Umbilical cord (tissue), 2 donors: ENCODE data around the gene MAP3K2. TPM values are rescaled to one million over a fixed set of nuclear protein-coding genes. Genes with fewer than 3 reads are reported as not detected.

Source experiments
- DNase-seq: peaks from one replicate; pipeline ENCODE4 v3.0.0-alpha.2; 2015; ENCODE audit warnings: low spot score
- total RNA-seq: library from RNA; depleted of rRNA; stranded (reverse); fragments of >200 nt; gene quantifications from one replicate; pipeline ENCODE4 v1.2.3, GENCODE V29; 2014; ENCODE audit warnings: low replicate concordance; ENCODE audit not compliant: insufficient read depth

MAP3K2 gene
- total RNA-seq, 1 donor from 2014 or later, result 63.3 TPM

DNA sequence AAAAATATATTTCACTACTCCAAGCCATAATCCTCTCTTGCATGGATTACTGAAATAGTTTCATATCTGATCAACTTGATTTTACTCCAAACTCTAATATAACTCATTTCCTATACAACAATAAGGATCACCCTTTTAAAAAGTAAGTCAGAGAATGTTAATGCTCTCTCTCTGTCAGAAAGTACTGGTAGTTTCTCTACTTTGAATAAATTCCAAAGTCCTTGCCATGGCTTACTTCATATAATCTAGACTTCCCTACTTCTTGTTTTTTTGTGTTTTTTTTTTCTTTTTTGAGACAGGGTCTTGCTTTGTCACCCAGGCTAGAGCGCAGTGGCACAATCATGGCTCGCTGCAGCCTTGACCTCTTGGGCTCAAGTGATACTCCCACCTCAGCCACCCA, 36.2 kb downstream of the MAP3K2 start:
- no peak for DNase-seq

GRCh38 chr2:127348426-127349000, 39.3 kb downstream of the MAP3K2 start:
- no peak for DNase-seq

GRCh38 chr2:127347734-127348392, 39.9 kb downstream of the MAP3K2 start:
- no peak for DNase-seq

GRCh38 chr2:127347015-127347414, 40.8 kb downstream of the MAP3K2 start:
- no peak for DNase-seq

GRCh38 chr2:127343277-127343676, 44.5 kb downstream of the MAP3K2 start:
- DNase-seq, result no peak

DNA sequence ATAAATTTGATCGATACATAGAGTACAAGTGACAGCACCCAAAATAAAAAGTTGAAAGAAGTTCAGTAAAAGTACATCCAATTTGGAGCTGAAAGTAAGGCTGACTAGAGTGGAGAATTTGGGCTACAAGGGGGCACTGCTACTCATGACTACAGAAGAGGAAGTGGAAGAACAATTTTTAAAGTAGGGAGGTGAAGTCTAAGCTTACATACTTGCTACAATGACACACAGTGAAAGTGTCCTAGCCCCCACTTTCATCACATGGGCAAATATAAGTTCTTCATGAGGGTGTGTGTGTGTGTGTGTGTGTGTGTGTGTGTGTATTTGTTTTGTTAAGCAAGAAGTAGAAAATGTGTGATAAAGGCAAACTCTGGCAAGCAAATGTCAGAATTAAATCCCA, 45.7 kb downstream of the MAP3K2 start:
- DNase-seq, result no peak

- no peak for DNase-seq
Measured at GRCh38 chr2:127332335-127332734, 55.4 kb downstream of the MAP3K2 start.

DNA sequence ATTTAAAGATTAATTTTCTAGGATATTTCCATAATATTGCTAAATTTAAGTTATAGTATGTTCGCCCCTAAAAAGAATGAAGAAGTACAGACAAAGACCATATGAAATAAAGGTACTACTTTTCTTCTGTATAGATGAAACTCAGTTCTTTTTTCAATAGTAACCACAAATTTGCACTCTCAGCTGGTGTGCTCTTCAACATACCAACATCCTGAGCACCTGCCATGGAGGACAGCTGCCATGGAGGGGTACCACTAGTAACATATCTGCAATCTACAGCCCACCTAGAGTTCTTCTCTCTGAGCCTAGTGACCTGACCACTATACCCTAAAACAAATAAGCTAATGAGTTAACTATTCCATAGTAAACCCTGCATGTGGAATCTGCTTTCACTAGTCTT, 57.0 kb downstream of the MAP3K2 start:
- DNase-seq, result no peak

- no peak for DNase-seq
Measured at GRCh38 chr2:127326289-127326945, 61.4 kb downstream of the MAP3K2 start.

DNA sequence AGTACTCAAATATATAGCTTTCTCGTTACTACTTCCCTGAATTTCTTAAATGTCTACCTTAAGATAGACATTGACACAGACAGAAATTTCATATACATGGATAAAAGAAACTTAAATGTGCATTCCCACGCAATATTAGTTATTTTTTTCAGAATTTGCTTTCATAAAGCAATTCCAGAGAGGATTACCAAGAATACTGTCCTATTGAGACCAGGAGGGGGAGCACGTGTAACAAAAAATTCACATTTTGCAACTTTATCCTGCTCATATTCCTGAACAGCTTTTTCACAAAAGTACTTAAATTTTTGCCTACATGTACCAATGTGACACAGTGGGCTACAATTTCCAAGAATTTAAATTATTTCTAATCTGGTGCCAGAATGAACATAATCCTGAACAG, 63.1 kb downstream of the MAP3K2 start:
- DNase-seq, result peak; percentile 55

DNA sequence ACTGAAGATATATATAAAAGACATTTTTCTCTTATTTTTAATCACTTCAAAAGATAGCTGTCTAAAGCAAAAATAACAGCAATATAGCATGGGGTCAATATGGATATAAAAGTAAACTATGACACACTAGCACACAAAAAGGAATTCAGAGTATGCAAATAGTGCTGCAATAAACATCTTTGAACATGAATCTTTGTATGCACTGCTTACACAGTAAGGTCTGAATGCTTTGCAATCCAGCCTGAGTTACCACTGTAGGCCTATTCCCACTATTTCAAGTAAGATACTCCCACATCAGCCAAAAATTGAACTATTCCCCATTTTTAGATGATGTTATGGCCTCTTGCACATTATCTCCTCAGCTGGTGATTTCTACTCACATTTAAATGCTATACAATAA, 66.5 kb downstream of the MAP3K2 start:
- no peak for DNase-seq

DNA sequence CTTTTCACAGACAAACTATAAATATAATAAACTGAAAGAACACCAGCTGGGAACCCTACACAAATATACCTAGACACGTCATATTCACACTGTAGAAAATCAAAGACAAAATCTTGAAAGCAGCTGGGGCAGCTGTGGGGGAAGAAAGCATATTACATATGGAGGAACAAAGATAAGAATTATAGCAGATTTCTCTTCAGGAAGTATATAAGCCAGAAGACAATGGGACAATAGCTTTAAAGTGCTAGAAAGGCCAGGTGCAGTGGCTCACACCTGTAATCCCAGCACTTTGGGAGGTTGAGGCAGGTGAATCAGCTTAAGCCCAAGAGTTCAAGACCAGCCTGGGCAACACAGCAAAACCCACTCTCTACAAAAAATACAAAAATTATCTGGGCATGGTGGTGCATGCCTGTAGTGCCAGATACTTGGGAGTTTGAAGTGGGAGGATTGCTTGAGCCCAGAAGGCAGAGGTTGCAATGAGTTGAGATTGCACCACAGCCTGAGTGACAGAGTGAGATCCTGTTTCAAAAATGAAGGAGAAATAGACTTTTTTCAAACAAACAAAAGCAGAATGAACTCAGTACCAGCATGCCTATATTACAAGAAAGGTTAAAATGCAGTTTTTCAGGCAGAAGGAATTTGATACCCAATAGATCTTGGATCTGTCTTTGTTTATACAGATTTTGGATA, 67.0 kb downstream of the MAP3K2 start:
- no peak for DNase-seq

GRCh38 chr2:127320067-127320466, 67.7 kb downstream of the MAP3K2 start:
- no peak for DNase-seq

- DNase-seq, result no peak
Measured at GRCh38 chr2:127314193-127314988, 73.4 kb downstream of the MAP3K2 start.

- DNase-seq, result no peak
Measured at GRCh38 chr2:127313406-127313805, 74.4 kb downstream of the MAP3K2 start.

GRCh38 chr2:127310980-127311379, 76.8 kb downstream of the MAP3K2 start:
- no peak for DNase-seq

DNA sequence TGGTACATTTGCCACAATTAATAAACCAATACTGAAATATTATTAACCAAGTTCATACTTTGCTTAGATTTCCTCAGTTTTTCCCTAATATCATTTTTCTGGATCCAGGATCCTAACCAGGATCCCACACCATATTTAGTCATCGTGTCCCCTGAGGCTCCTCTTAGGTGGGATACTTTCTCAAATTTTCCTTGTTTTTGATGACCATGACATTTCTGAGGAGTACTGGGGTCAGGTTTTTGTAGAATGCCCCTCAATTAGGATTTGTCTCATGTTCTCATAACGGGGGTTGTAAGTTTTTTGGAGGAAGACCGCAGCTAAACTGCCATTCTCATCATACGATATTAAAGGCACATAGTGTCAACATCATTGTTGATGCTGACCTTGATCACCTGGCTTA, 78.3 kb downstream of the MAP3K2 start:
- no peak for DNase-seq

- no peak for DNase-seq
Measured at GRCh38 chr2:127308586-127309138, 79.1 kb downstream of the MAP3K2 start.

DNA sequence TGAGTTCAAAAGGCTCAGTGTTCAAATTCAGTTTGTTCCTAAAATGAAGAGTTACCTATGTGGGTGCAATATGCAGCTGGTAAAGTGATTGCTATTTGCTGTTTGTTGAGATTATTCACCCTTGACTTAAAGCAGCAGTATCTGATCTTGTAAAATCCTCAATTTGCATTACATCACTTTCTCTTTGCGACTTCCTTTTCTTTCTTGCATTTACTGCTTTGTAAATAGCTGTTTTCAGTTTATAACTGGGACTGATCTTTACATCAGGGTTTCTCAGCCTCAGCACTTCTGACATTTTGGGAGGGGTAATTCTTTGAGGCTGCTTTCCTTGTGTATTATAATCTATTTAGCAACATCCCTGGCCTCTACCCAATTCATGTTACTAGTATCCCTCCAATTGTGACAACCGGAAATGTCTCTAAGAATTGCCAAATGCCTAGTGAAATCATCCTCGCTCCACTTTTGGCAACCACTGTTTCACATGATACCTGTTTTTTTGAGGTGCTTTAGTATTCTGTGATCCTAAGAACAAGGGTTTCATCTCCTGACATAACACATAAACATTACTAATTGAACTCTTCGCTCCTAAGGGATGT, 81.7 kb downstream of the MAP3K2 start:
- no peak for DNase-seq

DNA sequence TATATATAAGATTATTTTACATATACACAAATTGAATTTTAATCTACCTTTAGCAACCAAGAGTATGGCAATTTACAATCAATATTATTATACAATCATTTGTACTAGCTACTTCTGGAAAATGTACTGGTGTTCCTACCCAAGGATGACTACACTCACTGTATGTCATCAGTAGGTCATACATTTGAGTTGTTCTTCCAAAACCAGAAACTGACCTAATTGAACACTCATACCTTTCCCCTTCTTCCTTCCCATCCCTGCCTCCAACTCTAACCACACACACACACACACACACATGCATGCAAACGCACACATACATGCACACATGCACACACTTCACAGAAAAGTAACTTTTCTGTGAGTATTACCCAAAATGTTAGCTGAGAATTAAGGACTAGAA, 85.6 kb downstream of the MAP3K2 start:
- no peak for DNase-seq
